HepG2 (cell line): Measurements from ENCODE around the gene IGF2BP1. TPM values are rescaled to one million over a fixed set of nuclear protein-coding genes. Genes with fewer than 3 reads are reported as not detected.

Experiments
- ARID5B ChIP-seq: IDR thresholded peaks from 2 replicates; pipeline ENCODE4 v1.4.0; 2020; ENCODE audit warnings: mild to moderate bottlenecking, missing genetic modification reagents
- FOXK1 ChIP-seq: sonication (generic); formaldehyde crosslinking; IDR thresholded peaks from 2 replicates; pipeline ENCODE4 v1.4.0; 2020; ENCODE audit warnings: low read depth, missing genetic modification reagents, borderline replicate concordance
- HNF1B ChIP-seq: sonication (generic); formaldehyde crosslinking; IDR thresholded peaks from 2 replicates; pipeline ENCODE4 v1.5.1; 2020; ENCODE audit warnings: mild to moderate bottlenecking, moderate library complexity, missing genetic modification reagents
- IRF2 ChIP-seq: IDR thresholded peaks from 2 replicates; pipeline ENCODE4 v1.6.1; 2018; ENCODE audit warnings: missing genetic modification reagents, missing compliant biosample characterization
- NR2F1 ChIP-seq, 2 experiments: fragments of 450-650 bp in 1 of 2; formaldehyde crosslinking in 1 of 2; IDR thresholded peaks; 2 replicates each; pipeline versions ENCODE4 v1.5.0 to v1.6.1; 2016 to 2020; ENCODE audit warnings: mild to moderate bottlenecking in 1 of 2, missing compliant biosample characterization in 1 of 2, missing genetic modification reagents in 1 of 2, moderate library complexity in 1 of 2
- STAT5B ChIP-seq: sonication (generic); formaldehyde crosslinking; IDR thresholded peaks from 2 replicates; pipeline ENCODE4 v1.4.0; 2020; ENCODE audit warnings: missing genetic modification reagents
- TCF7L2 ChIP-seq: IDR thresholded peaks from 2 replicates; pipeline ENCODE4 v1.6.1; 2011; ENCODE audit warnings: mild to moderate bottlenecking, low read depth, low read length, moderate library complexity
- THAP11 ChIP-seq: IDR thresholded peaks from 2 replicates; pipeline ENCODE4 v1.6.1; 2016; ENCODE audit warnings: missing biosample characterization, missing genetic modification reagents
- ZC3H13 ChIP-seq: sonication (generic); formaldehyde crosslinking; IDR thresholded peaks from 2 replicates; pipeline ENCODE4 v1.8.1; 2023; ENCODE audit warnings: mild to moderate bottlenecking, missing genetic modification reagents, moderate library complexity
- ZNF318 ChIP-seq: sonication (generic); formaldehyde crosslinking; IDR thresholded peaks from 2 replicates; pipeline ENCODE4 v1.4.0; 2020; ENCODE audit warnings: mild to moderate bottlenecking, missing genetic modification reagents
- ZNF543 ChIP-seq: sonication (generic); formaldehyde crosslinking; IDR thresholded peaks from 2 replicates; pipeline ENCODE4 v1.4.0; 2020; ENCODE audit warnings: mild to moderate bottlenecking, missing genetic modification reagents
- ZNF598 ChIP-seq: sonication (generic); formaldehyde crosslinking; IDR thresholded peaks from 2 replicates; pipeline ENCODE4 v1.5.1; 2020; ENCODE audit warnings: mild to moderate bottlenecking, missing genetic modification reagents, borderline replicate concordance
- ZSCAN20 ChIP-seq: sonication (generic); formaldehyde crosslinking; IDR thresholded peaks from 2 replicates; pipeline ENCODE4 v1.4.0; 2020; ENCODE audit warnings: missing genetic modification reagents, mild to moderate bottlenecking, borderline replicate concordance
- ZSCAN21 ChIP-seq: sonication (generic); formaldehyde crosslinking; IDR thresholded peaks from 2 replicates; pipeline ENCODE4 v1.8.0; 2022; ENCODE audit warnings: mild to moderate bottlenecking, missing genetic modification reagents, moderate library complexity, borderline replicate concordance
- polyA plus RNA-seq, 8 experiments: library from polyadenylated mRNA; depleted of rRNA in 3 of 8; stranded (reverse) in 7 of 8; unstranded in 1 of 8; fragments of >200 nt; fragmentation: Illumina TruSeq in 4 of 8; extraction: Trizol in 4 of 8; gene quantifications; 2 replicates each; pipeline versions ENCODE4 v1.2.1 to v1.2.3, GENCODE V29; 2011 to 2016; ENCODE audit warnings: low read depth in 4 of 8, missing spikeins in 1 of 8, mixed read lengths in 1 of 8; ENCODE audit not compliant: insufficient read depth in 1 of 8
- total RNA-seq, 5 experiments: library from RNA; depleted of rRNA; stranded (reverse); fragments of >200 nt; fragmentation: Illumina TruSeq; extraction: Trizol; gene quantifications; 2 replicates each; pipeline ENCODE4 v1.2.3, GENCODE V29; 2016; ENCODE audit warnings: low read depth in 1 of 5

The IGF2BP1 gene
- total and polyA plus RNA-seq, 2 of the 13 experiments (the other 11 are each of a cell fraction or from before 2014, with no cell fraction given) = 29.7 to 75.1 TPM

- TF ChIP-seq ZNF318 (0 out of 2 replicates have a peak, but pooled peaks have one; percentile 30), ZC3H13 (CRISPR knock-in tag) (peak; percentile 73; the same call in 1 of the 2 replicates), ZSCAN20 (peak; percentile 25; the same call in 1 of the 2 replicates), FOXK1 (no peak), HNF1B (no peak; the same call in 1 of the 2 replicates), ARID5B (CRISPR knock-in tag) (0 out of 2 replicates have a peak, but pooled peaks have one; percentile 15), IRF2 (CRISPR knock-in tag) (peak; percentile 39; the same call in 1 of the 2 replicates), NR2F1 (CRISPR knock-in tag; IDR thresholded peaks at IDR 0.05) (no peak), ZNF543 (CRISPR knock-in tag) (peak; percentile 68; the same call in 1 of the 2 replicates), THAP11 (CRISPR knock-in tag) (peak; percentile 37; the same call in 1 of the 2 replicates), ZNF598 (no peak; the same call in 1 of the 2 replicates), TCF7L2 (no peak), STAT5B (CRISPR knock-in tag) (no peak), ZSCAN21 (CRISPR knock-in tag) (0 out of 2 replicates have a peak, but pooled peaks have one; percentile 18)
These were observed 822 bp downstream of the IGF2BP1 start (continued) for GRCh38 chr17:48997827-48998586.
